Adipose tissue (tissue), 3 donors: Measurements from ENCODE around the gene KAT6B. TPM values are rescaled to one million over a fixed set of nuclear protein-coding genes. Genes with fewer than 3 reads are reported as not detected.

Experiments
- H3K27ac ChIP-seq: one replicate; pipeline ENCODE4 v1.5.1; 2013; ENCODE audit warnings: low read depth, low read length
- WGBS, 3 donors: extraction: QIAGEN DNeasy Blood & Tissue Kit; methylation state at CpG; one replicate each; pipeline ENCODE4 v1.1.7; 2013; 5-methylcytosine and 5-hydroxymethylcytosine counted together
- polyA plus RNA-seq, 3 donors: library from polyadenylated mRNA; stranded (reverse); fragments of 200-250 nt; gene quantifications; one replicate each; pipeline ENCODE4 v1.2.3, GENCODE V29; 2013
- donor health status: healthy with polysubstance abuse.
- donor health status: Bipolar disorder and iron deficiency.
- donor health status: healthy.

The KAT6B gene
- polyA plus RNA-seq, 3 donors, result 5.4 to 12.9 (median 6.8) TPM

DNA sequence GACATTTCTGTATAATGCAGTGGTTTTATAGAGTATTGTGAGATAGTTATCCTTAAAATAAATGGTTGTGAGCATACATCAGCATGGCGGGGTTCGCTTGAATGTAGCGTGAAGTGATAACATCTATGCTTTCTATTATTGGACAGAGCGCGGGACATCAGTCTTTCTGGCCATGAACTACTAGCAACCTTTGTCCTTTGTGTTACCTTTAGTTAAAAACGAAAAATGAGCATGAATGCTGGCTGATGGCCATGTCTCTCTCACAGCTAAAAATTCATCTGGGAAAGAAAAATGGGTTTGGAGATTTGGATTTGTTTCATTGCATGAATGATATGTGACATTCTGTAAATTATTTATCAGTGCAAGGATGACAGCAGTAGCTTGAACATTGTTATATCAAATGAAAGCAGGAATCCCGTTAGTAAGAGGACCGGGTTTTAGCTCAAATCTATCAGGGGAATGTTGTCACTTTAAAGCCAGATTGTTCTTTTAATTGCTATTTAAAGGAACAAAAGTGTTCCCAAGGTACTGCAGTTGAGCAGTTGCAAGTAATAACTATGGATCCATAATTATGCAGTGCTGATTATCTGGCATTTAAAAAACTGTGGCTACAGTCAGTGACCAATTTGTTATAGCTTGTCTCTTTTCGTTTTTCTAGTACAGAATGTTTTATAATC, 131.0 kb downstream of the KAT6B start:
- WGBS, 3 donors, result 14 to 53% (median 35%) methylated on average over 9 of the region's 9 CpGs
- H3K27ac ChIP-seq, result no peak overlapping the region

DNA sequence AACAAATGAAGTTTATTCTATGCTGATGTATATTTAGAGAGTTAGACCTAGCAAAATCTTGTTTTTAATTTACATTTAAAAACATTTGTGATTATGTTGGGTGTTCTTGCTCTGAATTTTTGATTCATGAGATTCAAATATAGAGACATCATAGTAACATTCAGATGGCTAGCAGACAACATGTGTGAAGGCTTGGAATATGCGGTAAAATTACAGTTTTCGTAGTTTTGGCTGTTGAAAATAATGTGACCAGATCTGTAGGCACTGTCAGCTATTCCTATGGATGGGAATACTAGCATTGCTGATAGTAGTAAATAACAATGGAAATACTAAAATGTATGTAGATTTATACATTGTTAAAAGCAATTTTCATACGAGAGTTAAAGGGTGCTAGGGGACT, 131.9 kb downstream of the KAT6B start:
- H3K27ac ChIP-seq, result no peak overlapping the region
- WGBS, 3 donors, result 94 to 99% (median 98%) methylated on average over 3 of the region's 3 CpGs

GRCh38 chr10:74960670-74961069, 134.3 kb downstream of the KAT6B start:
- 40 to 84% (median 84%) methylated on average over 2 of the region's 2 CpGs for WGBS, 3 donors

DNA sequence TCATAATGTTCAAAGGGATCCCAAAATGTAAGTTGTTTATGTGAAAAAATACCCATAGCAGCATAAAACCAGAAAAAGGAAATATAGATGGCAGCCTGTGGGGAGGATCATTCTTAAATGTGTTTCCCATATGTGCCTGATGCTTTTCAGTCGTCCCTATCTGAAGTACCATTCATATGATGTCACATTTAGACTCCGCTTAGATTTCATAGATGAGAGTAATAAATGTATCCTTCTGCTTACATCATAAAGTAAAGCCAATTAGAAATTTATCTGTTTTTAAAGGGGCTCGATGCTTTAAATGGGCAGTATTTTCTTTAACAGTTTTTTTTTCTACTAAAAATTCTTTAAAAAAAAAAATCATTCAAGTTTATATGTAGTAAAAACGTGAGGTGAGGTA, 136.1 kb downstream of the KAT6B start:
- 83 to 91% (median 86%) methylated on average over 4 of the region's 4 CpGs for WGBS, 3 donors
- H3K27ac ChIP-seq, result no peak overlapping the region

More at GRCh38 chr10:74960670-74961069, 134.3 kb downstream of the KAT6B start:
- H3K27ac ChIP-seq, result no peak overlapping the region

GRCh38 chr10:74963549-74963948, 137.1 kb downstream of the KAT6B start:
- 91 to 95% (median 91%) methylated on average over 3 of the region's 3 CpGs for WGBS, 3 donors
- no peak overlapping the region for H3K27ac ChIP-seq

GRCh38 chr10:74967911-74968666, 141.7 kb downstream of the KAT6B start:
- H3K27ac ChIP-seq, result no peak overlapping the region
- WGBS, 3 donors, result 32 to 37% (median 33%) methylated on average over 5 of the region's 5 CpGs

- H3K27ac ChIP-seq, result no peak overlapping the region
- 48 to 70% (median 63%) methylated on average over 4 of the region's 4 CpGs for WGBS, 3 donors
These were observed 142.3 kb downstream of the KAT6B start for GRCh38 chr10:74968667-74969061.

DNA sequence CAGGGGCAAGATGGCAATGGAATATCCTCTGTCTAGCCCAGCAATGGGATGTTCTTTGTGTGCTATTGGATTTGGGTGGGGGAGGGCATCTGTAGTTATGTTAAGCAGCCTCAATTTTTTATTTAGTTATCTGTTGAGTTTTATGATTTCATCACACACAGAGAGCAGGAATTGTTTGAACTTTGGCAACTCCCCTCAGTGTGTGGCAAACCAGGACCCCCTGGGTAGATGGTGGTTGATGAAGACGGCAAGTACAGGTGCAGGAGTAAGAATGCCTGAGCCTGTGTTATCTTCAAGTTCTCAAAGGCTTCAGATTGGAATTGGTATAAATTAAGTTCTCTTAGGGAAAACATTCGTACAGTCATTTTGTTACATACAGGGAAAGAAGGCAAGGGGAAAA, 142.7 kb downstream of the KAT6B start:
- no peak overlapping the region for H3K27ac ChIP-seq
- 59 to 88% (median 84%) methylated on average over 2 of the region's 2 CpGs for WGBS, 3 donors

GRCh38 chr10:74969530-74969929, 143.1 kb downstream of the KAT6B start:
- no peak overlapping the region for H3K27ac ChIP-seq
- WGBS, 3 donors, result 95 to 97% (median 96%) methylated on average over 4 of the region's 4 CpGs

DNA sequence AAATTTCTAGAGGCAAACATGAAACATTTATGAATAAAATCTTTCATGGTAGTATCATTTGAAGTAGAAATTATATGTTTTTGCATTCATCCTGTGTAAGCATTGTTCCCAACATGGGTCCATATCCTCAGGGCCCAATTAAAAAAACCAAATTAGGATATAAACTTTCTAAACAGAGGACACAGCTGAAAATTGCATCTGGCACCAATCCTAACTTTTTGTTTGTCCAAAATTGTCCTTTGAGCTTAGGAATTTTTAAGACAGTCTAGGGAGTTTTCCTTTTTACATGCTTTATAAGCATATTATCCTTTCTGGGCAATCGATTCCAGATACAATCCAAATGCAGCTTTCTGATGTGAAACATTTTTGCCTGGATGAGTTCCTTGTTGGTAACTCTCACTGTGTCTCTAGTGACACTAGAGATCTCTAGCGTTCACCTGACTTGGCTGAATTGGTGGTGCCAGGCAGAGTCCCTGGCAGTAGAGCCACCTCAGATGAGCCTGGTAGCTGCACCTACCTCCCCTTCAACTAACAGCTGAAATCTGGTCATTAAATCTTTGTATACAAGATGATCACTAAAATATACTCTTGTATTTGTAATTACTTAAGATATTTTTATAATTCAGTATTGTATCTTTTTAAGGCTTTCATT, 147.5 kb downstream of the KAT6B start:
- H3K27ac ChIP-seq, result no peak overlapping the region
- 39 to 70% (median 56%) methylated on average over 2 of the region's 2 CpGs for WGBS, 3 donors

DNA sequence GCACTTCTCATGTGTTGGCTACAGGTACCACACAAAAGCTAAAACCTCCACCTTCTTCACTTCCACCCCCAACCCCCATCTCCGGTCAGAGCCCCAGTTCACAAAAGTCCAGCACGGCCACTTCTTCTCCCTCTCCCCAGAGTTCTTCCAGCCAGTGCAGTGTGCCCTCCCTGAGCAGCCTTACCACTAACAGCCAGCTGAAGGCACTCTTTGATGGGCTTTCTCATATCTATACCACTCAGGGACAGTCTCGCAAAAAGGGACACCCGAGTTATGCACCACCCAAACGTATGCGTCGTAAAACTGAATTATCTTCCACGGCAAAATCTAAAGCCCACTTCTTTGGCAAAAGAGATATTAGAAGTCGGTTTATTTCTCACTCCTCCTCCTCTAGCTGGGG, 149.4 kb downstream of the KAT6B start:
- WGBS, 3 donors, result 95 to 97% (median 97%) methylated on average over 9 of the region's 9 CpGs

DNA sequence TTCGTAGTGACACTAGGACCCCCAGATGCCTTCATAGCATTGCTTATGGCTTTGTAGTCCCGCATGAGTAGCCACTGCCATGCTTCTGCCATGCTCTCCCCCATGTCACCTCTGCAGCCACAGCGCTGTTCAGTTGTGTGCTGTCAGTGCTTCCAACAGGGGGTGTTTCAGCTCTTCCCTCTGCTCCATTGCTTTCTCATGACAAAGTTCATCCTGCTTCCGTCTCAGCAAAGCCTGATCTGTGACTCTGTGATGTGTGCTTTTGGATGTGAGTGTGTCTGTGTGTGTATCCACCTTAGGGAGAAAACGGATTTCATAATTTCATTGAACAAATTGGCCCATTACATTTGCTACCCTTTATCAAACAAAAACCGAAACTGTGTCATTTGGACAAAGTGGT, 150.2 kb downstream of the KAT6B start:
- WGBS, 3 donors, result 87 to 93% (median 90%) methylated on average over 6 of the region's 6 CpGs

More for the DNA sequence above, 149.4 kb downstream of the KAT6B start:
- no peak overlapping the region for H3K27ac ChIP-seq

DNA sequence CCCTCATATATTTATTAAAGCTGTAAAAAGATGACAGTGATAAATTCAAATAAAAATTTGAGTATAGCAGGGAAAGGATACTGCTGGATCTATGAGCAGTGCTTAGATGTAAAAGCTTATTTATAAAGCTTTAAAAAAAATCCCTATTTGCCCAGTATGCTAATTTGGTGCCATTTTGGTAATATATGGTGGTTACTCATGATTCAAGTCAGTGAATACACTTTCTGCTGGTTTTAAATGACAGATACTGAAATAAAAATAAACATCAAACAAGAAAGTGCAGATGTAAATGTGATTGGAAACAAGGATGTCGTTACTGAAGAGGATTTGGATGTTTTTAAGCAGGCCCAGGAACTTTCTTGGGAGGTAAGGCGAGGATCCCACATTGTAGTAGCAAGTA, 150.7 kb downstream of the KAT6B start:
- WGBS, 3 donors, result 82 to 93% (median 93%) methylated on average over 2 of the region's 2 CpGs
- H3K27ac ChIP-seq, result no peak overlapping the region

More for the DNA sequence above, 150.2 kb downstream of the KAT6B start:
- H3K27ac ChIP-seq, result no peak overlapping the region

- no peak overlapping the region for H3K27ac ChIP-seq
- 67 to 70% (median 69%) methylated on average over 8 of the region's 8 CpGs for WGBS, 3 donors
These were observed 151.8 kb downstream of the KAT6B start for GRCh38 chr10:74977913-74978847.

- H3K27ac ChIP-seq, result no peak overlapping the region
- WGBS, 3 donors, result 49 to 97% (median 97%) methylated on average over 5 of the region's 5 CpGs
These were observed 155.6 kb downstream of the KAT6B start for GRCh38 chr10:74981831-74982633.

DNA sequence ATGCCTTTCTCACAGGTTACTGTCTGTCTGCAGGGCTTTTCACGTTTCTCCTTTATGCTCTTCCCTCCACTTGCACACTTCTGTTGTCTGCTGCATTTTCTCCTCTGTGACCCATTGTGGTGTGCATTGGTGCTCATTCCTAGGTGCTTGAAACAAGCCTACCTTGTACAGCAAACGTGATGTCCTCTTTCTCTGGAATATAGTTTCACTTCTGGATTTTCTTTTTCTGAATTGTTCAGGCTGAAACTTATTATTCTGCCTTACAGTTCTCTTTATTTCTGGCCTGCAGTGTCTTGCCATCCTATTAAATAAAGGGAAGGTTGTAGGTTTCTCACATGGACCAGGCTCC, 156.2 kb downstream of the KAT6B start:
- H3K27ac ChIP-seq, result no peak overlapping the region
- 43 to 97% (median 92%) methylated on average over 2 of the region's 2 CpGs for WGBS, 3 donors

DNA sequence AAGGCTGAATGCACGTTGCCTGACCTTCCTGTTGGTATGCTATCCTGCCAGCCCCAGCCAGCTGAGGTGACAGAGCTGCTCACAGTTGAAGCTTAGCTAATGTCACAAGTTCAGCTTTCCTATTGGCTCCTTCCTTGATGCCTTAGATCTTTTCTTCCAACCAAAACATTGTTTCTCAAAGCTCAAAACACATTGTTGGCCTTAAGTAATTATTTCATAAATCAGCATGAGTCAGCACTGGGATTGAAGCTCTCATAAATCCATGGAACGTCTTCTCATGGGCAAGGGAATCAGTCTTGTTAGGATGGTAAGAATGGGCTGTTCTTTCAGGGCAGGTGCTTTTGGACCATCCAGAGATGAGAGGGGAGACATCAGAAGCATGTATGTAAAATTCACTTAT, 157.0 kb downstream of the KAT6B start:
- no peak overlapping the region for H3K27ac ChIP-seq
- 62 to 86% (median 83%) methylated on average over 2 of the region's 2 CpGs for WGBS, 3 donors
